KBM-7 (cell line): Measurements from ENCODE around the gene TBCD.
"Not testable (repeated sequence)": the region's sequence is repeated elsewhere in the genome, so short reads cannot be mapped to it uniquely, and the experiment has no call there.

Experiments
- DNase-seq: peaks from one replicate; pipeline ENCODE4 v3.0.0-alpha.2; 2015
- in situ Hi-C: fragments of 300-500 bp; cut with MboI; formaldehyde crosslinking; loops from 2 replicates; pipeline ENCODE4 v1.14.3; 2020; ENCODE audit warnings: low sequenced_read_pairs, low pct_unique_long_range_greater_than_20kb, mixed read lengths

Gene TBCD

DNA sequence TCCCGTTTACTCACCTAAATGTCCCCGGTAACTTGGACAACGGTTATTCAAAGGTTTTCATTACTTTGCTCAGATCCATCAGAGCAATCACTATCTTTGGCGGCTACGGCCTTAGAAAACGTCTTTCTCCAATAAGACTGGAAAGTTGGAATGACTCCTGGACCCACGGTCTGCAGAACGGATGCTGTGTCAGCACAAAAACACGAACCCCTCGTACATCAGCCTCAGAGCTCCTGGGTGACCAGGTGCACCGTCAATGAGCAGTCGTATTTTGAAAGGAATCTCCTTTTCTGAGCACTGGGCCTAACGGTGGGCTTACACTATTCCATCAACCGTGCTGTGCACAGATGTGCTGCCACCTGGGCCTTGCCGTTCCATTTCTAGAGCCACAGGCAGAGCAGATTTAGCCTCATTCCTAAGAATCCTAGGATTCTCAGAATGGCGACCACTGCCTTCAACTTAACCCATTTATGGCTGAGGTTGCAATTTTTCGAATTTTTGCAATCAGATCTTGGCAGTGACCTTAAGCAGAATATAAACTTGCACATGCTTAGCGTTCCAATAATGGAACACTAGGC is 198.7 kb downstream of the TBCD start:
- no peak for DNase-seq
- in situ Hi-C loops = no loop called here

DNA sequence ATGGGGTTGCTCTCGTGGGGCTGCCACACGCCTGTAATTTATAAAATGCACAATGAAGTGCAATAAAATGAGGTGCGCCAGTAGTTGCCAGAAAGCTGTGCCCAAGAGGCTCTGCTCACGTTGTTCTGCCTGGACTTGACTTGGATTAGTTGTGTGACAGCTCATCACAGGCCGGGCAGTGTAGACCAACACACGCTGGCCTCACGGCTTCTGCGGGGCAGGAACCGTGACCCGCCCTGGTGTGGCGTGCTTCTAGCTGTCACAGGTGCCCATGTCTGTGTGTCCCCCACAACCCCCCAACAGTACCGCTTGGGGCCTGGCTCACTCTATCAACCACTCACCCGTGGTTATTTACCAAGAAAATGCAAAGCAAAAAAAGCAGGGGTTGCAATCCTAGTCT is 200.2 kb downstream of the TBCD start:
- in situ Hi-C loops = no loop called here
- DNase-seq = no peak

DNA sequence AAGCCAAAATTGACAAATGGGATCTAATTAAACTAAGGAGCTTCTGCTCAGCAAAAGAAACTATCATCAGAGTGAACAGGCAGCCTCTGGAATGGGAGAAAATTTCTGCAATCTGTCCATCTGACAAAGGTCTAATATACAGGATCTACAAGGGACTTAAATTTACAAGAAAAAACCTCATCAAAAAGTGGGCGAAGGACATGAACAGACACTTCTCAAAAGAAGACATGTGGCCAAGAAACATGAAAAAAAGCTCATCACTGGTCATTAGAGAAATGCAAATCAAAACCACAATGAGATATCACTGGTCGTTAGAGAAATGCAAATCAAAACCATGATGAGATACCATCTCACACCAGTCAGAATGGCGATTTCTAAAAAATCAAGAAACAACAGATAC is 203.2 kb downstream of the TBCD start:
- in situ Hi-C loops = not testable (repeated sequence)

DNA sequence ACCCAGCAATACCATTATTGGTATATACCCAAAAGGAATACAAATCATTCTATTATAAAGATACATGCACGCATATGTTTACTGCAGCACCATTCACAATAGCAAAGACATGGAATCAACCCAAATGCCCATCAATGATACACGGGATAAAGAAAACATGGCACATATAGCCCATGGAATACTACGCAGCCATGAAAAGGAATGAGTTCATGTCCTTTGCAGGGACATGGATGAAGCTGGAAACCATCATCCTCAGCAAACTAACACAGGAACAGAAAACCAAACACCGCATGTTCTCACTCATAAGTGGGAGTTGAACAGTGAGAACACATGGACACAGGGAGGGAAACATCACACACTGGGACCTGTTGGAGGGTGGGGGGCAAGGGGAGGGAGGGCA is 203.8 kb downstream of the TBCD start:
- DNase-seq = not testable (repeated sequence)

More for the DNA sequence above, 203.2 kb downstream of the TBCD start:
- DNase-seq = not testable (repeated sequence)

DNA sequence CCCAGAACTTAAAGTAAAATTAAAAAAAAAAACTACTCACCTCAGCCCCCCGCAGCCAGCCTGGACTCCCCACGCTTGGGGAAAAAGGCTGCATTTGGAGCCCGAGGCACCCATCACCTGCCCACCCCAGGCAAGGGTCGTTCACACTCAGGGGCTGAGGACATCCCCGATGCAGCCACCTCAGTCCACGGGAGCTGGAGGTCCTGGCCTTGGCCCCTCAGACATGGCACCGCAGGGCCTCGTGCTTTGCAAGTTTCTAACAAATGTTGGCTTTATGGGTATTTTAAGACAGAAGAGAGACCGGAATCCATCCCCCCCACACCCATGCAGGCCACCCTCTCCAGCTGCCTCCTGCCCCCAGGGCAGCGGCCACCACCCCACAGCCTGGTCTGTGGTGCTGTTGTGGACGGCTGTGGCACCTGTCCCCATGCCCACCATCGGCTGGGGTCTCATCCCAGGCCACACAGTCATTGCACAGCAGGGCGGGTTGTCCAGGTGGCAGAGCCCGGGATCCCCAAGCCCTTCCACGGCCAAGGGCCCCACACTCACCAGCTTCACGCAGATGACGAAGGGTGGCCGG is 204.4 kb downstream of the TBCD start:
- in situ Hi-C loops = no loop called here
- no peak for DNase-seq

More for the DNA sequence above, 203.8 kb downstream of the TBCD start:
- in situ Hi-C loops = not testable (repeated sequence)

DNA sequence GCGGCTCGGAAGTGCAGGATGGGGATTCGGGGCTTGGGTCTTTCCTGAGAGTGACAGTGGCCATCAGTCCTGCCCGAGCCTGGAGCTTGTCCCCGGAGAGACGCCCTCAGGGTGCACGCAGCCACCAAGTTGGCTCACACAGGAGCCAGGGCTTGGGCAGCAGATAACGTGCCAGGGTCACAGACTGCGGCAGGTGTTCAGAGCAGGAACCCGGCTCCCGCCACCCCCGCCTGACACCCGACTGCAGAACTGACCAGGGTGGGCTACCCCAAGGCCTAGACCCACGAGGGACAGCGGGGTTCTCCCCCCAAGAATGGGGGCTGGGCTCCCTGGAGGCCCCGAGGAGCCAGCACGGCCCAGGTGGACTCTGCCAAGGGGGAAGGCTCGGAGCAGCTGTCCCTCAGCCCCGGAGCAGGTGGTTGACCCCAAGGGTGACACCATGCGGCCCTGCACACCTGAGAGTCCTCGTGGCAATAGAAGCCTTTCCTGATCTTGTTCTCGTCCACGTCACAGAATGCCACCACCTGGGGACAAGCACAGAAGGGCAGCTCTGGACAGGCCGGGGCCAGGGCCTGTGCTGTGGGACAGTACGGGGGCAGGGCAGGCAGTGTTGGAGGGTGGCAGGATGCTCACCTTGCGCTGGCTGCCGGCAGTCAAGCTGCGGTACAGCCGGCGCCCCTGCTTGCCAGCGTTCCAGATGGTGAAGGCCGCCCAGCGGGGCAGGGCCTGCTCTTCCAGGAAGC is 205.0 kb downstream of the TBCD start:
- in situ Hi-C loops = no loop called here
- no peak for DNase-seq

DNA sequence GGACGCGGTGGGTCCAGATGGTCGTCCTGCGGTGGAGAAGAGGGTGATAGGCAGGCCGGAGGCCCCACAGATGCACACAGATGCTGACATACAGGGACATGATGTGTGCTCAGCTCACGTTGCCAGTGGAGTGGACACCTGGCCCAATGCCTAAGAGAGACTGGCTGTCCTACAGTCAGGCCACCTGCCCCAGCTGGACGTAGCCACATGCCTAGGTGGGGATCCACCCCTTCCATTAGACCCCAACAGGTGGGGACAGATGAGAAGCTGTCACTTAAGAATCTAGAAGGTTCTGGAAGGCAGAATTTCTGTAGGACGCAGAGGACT is 205.6 kb downstream of the TBCD start:
- DNase-seq = no peak
- in situ Hi-C loops = no loop called here

DNA sequence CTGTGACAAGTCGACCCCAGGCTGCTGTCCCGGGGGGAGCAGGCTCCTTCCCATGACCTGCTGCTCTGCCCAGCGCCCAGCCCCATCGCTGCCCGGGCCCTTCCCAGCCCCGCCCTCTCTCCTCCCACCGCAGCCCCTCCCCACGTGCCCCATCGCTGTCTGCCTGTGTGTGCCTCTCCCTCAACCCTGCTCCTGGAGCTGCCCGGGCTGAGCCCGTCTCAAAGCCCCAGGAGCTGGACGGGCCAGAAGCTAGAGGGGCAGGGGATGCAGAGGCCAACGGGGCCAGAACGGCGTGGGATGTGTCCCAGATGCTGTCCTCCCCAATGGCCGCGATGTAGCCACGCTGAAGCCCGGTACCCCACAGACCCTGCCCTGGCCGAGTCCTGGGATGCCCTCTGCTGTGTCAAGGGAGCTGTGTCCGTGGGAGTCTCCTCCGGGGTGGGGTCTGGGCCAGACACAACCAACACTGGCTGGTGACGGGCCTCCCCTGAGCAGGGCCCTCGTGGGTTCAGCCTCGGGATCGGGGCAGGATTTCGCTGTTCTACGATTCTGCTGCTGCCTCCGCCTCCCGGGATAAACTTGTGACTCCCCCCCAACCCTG is 206.2 kb downstream of the TBCD start:
- in situ Hi-C loops = no loop called here
- DNase-seq = no peak

DNA sequence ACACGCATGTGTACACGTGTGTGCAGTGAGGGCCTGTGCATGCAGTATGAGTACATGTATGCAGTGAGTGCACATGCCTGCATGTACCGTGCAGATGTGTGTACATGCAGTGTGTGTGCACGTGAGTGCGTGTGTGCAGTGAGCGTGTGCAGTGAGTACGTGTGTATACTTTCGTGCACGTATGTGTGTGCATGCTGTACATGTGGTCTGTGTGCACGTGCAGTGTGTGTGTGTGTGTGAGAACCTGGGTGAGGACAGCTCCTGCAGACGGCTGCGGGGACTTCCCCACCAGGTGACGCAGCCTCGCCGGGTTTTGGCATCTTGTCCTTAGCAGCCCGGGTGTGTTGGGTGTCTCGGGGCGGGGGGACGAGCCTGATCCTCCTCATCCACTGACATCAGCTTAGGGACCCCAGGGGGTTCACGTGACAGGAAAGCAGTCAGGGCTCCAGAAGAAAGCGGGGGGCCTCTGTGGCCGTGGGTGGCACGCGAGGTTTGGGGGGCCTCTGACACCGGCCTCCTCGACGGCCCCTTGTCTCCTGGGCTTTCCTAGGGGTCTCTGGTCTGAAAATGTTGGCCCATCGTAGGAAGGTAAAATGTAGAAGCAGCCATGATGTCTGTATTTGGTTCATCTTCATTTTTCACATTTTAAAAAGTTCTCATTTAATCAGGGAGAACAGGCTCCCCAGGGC is 207.5 kb downstream of the TBCD start:
- DNase-seq = no peak
- in situ Hi-C loops = no loop called here

DNA sequence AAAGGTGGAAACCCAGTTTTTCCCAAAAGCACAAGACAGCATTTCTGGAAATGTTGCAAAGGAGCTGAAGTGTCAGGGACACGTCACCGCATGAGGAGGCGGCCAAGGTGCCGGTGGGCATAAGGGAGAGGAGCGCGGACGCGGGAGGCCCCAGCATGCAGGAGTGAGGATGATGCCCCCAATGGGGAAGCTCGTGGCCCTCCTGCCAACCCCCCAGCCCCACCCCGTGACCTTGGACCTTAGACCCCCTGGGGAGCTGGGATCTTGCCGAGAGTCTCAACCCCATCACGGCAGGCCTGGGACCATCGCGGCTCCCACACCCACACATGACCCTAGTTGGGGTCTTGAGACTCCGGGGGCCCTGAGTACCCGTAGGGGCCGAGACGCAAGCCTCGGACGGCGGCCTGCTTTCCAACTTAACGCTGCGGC is 208.1 kb downstream of the TBCD start:
- DNase-seq = no peak
- in situ Hi-C loops = no loop called here

DNA sequence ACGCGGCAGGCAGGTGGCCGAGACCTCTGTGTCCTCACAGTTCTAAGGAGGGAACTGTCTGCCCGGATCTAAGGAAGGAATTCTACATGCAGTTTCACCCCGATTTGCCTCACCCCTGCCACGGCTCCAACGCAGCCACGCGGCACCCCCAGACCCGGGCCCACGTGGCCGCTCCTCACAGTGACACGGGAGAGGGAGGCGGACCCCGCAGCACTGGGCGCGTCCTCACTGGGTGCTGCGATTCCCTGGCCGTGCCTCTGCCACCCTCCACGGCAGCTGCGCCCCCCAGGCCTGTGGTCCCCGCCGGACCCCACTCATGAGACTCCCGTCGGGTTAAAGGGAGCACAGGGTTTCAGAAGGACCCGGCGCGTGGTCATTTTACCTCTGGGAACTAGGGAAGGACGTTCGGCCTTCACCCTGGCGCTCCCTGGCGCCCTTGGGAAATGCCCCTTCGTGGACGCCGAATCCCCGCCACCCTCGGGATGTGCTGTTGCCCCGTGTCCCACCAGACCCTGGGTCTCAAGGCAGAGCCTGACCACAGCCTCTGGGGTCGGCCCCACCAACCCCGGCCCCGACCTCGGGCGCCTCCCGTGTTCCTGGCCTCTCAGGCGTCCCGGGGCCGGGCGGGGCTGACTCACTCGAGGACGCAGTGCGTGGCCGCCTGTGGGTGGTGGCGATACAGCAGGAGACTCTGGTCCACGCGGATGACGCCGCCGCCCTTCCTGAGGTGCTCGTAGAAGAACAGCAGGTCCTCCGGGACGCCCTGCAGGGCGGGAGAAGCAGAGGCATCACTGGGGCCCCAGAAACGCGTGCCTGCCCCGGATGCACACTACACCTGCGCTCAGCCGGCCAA is 208.8 kb downstream of the TBCD start:
- DNase-seq = no peak
- in situ Hi-C loops = no loop called here

DNA sequence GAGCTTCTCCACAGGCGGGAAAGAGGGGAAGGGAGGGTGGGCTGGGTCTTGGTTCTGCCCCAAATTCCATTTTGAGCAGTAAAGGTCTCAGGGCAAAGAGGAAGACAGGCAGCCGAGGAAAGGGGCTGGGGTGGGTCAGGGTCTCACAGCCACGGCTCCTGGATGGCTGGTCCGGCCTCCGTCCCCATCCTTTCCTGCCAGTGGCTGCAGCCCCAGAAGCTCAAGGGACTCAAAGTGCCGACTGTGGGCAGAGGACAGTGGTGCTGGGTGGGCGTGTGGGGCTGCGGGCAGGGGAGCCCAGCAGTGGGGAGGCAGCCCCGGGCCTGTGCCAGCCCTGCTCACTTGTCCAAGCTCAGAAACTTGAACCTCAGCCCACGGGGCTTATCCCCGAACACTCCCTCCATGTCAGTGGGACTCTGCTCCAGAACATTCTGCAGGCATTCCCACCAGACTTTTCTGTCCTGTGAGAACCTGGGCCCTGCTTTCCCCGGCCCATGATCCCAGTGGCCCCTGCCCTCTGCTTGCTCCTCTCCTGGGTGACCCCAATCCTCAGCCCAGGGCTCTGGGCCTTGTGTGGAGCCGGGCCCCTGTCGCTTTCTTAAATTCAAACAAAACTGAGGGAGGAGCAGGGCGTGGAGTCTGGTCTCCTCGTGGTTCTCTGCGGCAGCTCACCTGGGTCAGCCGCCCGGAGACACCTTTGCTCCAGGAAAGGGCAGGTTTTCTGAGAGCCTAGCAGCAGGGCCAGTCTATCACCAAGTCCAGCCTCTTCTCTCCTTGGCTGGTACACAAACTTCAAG is 209.7 kb downstream of the TBCD start:
- in situ Hi-C loops = no loop called here
- DNase-seq = no peak

DNA sequence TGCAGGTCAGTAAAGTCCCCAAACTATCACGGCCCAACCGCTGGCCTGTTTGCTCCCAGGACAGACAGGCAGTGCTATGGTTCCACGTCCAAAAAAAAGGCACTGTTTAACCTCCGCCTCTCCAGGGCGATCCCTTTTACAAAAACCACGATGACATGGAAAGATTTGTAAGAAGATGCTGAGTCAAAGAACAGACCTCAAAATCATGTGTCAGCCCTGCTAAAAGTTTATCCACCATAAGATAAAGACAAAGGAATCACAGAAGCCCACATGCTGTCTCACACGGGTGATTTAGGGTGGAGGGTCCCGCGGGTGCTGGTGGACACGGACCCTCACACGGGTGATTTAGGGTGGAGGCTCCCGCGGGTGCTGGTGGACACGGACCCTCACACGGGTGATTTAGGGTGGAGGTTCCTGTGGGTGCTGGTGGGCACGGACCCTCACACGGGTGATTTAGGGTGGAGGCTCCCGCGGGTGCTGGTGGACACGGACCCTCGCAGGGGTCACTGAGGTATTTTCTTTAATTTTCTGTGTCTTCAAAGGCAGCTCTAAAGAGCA is 210.4 kb downstream of the TBCD start:
- in situ Hi-C loops = no loop called here
- DNase-seq = no peak

DNA sequence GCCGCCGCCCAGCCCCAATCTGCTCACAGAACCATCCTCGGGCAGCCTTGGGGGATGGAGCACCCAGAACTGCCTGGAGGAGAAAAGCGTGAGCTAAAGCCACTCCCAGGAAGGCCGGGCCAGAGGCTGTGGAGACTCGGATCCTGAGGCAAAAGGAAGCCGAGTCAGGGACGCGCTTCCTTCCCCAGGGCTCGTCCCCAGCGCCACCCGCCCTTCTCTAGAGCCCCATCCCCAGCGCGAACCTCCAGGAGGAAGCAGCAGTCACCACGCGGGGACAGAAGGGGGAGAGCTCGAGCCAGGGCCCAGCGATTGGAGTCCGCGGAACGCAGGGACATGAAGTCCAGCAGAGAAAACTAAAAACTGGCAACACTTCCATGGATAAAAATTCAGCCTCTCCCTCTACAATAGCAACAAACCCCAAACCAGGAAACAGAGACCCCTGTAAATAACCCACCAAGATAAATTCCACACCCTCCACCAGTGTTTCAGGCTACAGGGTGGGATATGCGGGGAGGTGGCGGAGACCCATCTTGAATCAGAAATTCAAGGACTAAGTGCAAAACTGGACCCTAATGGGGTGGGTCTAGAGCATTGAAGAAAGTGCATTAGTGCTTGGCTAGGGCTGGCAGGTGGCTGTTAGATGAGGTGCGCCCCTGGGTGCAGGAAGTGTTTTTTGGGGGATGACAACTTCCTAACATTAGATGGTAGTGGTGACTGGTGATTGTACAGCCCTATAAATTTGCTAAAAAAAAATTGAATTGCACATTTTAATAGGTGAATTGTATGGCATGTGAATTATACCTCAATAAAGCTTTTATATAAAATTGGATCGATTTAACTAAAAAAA is 211.5 kb downstream of the TBCD start:
- peak; percentile 85 for DNase-seq

DNA sequence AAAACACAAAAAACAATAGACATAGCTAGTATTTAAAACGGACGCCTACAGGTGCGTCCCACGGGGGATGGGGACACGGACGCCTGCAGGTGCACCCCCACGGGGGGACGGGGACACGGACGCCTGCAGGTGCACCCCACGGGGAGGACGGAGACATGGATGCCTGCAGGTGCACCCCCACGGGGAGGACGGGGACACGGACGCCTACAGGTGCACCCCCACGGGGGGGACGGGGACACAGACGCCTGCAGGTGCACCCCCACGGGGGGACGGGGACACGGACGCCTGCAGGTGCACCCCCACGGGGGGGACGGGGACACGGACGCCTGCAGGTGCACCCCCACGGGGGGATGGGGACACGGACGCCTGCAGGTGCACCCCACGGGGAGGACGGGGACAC is 212.6 kb downstream of the TBCD start:
- in situ Hi-C loops, DNase-seq: not testable (repeated sequence)

More for the DNA sequence above, 211.5 kb downstream of the TBCD start:
- in situ Hi-C loops = no loop called here

DNA sequence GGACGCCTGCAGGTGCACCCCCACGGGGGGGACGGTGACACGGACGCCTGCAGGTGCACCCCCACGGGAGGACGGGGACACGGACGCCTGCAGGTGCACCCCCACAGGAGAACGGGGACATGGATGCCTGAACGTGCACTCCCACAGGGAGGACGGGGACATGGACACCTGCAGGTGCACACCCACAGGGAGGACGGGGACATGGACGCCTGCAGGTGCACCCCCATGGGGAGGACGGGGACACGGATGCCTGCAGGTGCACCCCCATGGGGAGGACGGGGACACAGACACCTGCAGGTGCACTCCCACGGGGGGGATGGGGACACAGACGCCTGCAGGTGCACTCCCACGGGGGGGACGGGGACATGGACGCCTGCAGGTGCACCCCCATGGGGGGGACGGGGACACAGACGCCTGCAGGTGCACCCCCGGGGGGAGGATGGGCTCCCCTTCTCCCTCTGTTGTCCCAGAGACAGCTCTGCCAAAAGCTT is 213.0 kb downstream of the TBCD start:
- no peak for DNase-seq
- in situ Hi-C loops = no loop called here

DNA sequence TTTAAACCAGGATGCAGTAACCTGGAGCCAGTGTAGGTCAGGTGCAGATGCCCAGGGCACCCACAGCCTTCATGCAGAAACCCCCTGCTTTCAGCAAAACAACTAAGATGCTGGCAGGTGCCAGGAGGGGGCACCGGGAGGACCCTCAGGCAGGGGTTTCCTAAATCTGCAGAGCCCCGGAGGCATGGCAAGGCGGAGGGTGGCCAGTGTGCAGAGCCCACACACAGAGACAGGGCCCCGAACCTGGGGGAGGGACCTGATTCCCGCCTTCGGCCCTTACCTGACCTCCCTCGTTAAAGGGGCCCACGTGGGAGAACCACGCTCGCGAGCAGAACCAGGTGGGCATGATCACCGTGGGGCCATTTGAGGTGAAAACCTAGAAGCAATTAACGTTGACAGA is 213.5 kb downstream of the TBCD start:
- no peak for DNase-seq
- in situ Hi-C loops = no loop called here
